A549 (cell line): ENCODE results near the gene RHOT2.

Experiments
- CBX8 ChIP-seq: fragments of 200-600 bp; sonication (generic); IDR thresholded peaks from 2 replicates; pipeline ENCODE4 v1.6.1; 2016
- CEBPB ChIP-seq, 2 experiments: fragments of >200 bp in 1 of 2; sonication (Bioruptor Twin) in 1 of 2; formaldehyde crosslinking in 1 of 2; IDR thresholded peaks; 2 replicates each; pipeline ENCODE4 v1.6.1; 2012 to 2016
- HOXA7 ChIP-seq: fragments of 250-450 bp; sonication (Bioruptor Pico); IDR thresholded peaks from 2 replicates; pipeline ENCODE4 v1.5.0; 2020; ENCODE audit warnings: mild to moderate bottlenecking, moderate library complexity
- KDM5A ChIP-seq: fragments of 200-600 bp; sonication (generic); IDR thresholded peaks from 2 replicates; pipeline ENCODE4 v1.6.1; 2016; ENCODE audit warnings: antibody characterized with exemption, mild to moderate bottlenecking
- POLR2A ChIP-seq: IDR thresholded peaks from 2 replicates; pipeline ENCODE4 v1.6.1; 2012; ENCODE audit warnings: mild to moderate bottlenecking, low read length
- TF ChIP-seq, protein P1 (sequence below): fragments of >200 bp; sonication (Bioruptor Twin); formaldehyde crosslinking; IDR thresholded peaks from 3 replicates; pipeline ENCODE4 v1.5.1; 2016
- TF ChIP-seq, protein P2 (sequence below): fragments of 200-600 bp; sonication (generic); IDR thresholded peaks from 2 replicates; pipeline ENCODE4 v1.6.1; 2016; ENCODE audit warnings: antibody characterized with exemption, mild to moderate bottlenecking, moderate library complexity
- TF ChIP-seq, protein P3 (sequence below): IDR thresholded peaks from 2 replicates; pipeline ENCODE4 v1.6.1; 2012

DNA sequence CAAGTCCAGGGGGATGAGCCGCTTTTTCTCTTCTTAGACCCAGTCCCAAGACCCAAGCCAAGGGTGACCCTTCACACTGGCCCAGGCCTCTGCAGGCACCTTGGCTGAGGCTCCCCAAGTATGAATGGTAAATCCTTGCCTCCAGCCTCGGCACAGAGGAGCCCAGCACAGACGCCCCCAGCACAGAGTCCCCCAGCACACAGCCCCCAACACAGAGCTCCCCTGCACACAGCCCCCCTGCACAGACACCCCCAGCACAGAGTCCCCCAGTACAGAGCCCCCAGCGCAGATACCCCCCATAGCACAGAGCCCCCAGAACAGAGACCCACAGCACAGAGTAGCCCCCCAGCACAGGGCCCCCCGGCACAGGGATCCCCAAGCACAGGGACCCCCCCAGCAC, 27.3 kb upstream of the RHOT2 start:
- TF ChIP-seq, protein P1, sequence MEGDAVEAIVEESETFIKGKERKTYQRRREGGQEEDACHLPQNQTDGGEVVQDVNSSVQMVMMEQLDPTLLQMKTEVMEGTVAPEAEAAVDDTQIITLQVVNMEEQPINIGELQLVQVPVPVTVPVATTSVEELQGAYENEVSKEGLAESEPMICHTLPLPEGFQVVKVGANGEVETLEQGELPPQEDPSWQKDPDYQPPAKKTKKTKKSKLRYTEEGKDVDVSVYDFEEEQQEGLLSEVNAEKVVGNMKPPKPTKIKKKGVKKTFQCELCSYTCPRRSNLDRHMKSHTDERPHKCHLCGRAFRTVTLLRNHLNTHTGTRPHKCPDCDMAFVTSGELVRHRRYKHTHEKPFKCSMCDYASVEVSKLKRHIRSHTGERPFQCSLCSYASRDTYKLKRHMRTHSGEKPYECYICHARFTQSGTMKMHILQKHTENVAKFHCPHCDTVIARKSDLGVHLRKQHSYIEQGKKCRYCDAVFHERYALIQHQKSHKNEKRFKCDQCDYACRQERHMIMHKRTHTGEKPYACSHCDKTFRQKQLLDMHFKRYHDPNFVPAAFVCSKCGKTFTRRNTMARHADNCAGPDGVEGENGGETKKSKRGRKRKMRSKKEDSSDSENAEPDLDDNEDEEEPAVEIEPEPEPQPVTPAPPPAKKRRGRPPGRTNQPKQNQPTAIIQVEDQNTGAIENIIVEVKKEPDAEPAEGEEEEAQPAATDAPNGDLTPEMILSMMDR: no peak
- TF ChIP-seq, protein P2, sequence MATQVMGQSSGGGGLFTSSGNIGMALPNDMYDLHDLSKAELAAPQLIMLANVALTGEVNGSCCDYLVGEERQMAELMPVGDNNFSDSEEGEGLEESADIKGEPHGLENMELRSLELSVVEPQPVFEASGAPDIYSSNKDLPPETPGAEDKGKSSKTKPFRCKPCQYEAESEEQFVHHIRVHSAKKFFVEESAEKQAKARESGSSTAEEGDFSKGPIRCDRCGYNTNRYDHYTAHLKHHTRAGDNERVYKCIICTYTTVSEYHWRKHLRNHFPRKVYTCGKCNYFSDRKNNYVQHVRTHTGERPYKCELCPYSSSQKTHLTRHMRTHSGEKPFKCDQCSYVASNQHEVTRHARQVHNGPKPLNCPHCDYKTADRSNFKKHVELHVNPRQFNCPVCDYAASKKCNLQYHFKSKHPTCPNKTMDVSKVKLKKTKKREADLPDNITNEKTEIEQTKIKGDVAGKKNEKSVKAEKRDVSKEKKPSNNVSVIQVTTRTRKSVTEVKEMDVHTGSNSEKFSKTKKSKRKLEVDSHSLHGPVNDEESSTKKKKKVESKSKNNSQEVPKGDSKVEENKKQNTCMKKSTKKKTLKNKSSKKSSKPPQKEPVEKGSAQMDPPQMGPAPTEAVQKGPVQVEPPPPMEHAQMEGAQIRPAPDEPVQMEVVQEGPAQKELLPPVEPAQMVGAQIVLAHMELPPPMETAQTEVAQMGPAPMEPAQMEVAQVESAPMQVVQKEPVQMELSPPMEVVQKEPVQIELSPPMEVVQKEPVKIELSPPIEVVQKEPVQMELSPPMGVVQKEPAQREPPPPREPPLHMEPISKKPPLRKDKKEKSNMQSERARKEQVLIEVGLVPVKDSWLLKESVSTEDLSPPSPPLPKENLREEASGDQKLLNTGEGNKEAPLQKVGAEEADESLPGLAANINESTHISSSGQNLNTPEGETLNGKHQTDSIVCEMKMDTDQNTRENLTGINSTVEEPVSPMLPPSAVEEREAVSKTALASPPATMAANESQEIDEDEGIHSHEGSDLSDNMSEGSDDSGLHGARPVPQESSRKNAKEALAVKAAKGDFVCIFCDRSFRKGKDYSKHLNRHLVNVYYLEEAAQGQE: no peak
- TF ChIP-seq POLR2A: no peak
- TF ChIP-seq, protein P3, sequence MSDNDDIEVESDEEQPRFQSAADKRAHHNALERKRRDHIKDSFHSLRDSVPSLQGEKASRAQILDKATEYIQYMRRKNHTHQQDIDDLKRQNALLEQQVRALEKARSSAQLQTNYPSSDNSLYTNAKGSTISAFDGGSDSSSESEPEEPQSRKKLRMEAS: no peak
- no peak for TF ChIP-seq CEBPB (IDR thresholded peaks at IDR 0.05)
- no peak for TF ChIP-seq CBX8
- no peak for TF ChIP-seq KDM5A
- TF ChIP-seq HOXA7 (CRISPR knock-in tag): no peak
